ENCODE measurements around the gene C16orf87.

GRCh38 chr16:46800494-46800893 lies 30.5 kb downstream of the C16orf87 start:
- TF ChIP-seq POLR2A (IDR thresholded peaks at IDR 0.05) = no peak
- TF ChIP-seq, protein P1, sequence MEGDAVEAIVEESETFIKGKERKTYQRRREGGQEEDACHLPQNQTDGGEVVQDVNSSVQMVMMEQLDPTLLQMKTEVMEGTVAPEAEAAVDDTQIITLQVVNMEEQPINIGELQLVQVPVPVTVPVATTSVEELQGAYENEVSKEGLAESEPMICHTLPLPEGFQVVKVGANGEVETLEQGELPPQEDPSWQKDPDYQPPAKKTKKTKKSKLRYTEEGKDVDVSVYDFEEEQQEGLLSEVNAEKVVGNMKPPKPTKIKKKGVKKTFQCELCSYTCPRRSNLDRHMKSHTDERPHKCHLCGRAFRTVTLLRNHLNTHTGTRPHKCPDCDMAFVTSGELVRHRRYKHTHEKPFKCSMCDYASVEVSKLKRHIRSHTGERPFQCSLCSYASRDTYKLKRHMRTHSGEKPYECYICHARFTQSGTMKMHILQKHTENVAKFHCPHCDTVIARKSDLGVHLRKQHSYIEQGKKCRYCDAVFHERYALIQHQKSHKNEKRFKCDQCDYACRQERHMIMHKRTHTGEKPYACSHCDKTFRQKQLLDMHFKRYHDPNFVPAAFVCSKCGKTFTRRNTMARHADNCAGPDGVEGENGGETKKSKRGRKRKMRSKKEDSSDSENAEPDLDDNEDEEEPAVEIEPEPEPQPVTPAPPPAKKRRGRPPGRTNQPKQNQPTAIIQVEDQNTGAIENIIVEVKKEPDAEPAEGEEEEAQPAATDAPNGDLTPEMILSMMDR (IDR thresholded peaks at IDR 0.05) = no peak
- TF ChIP-seq POLR2AphosphoS5 (IDR thresholded peaks at IDR 0.05) = no peak

Data from upper lobe of left lung (tissue), 4 donors.